WTC11 (cell line): ENCODE data around the gene ARV1.

Experiments
- ATF1 ChIP-seq: sonication (generic); formaldehyde crosslinking; IDR thresholded peaks from 2 replicates; pipeline ENCODE4 v1.8.1; 2023; ENCODE audit warnings: mild to moderate bottlenecking, moderate library complexity, missing genetic modification reagents
- CREB1 ChIP-seq: sonication (generic); formaldehyde crosslinking; IDR thresholded peaks from 2 replicates; pipeline ENCODE4 v1.8.0; 2023; ENCODE audit warnings: mild to moderate bottlenecking, missing genetic modification reagents
- CREM ChIP-seq: sonication (generic); formaldehyde crosslinking; IDR thresholded peaks from 2 replicates; pipeline ENCODE4 v1.8.1; 2022; ENCODE audit warnings: mild to moderate bottlenecking, missing genetic modification reagents, moderate library complexity
- NFYB ChIP-seq: sonication (generic); formaldehyde crosslinking; conservative IDR thresholded peaks from 2 replicates; pipeline ENCODE4 v1.8.0; 2022; ENCODE audit warnings: low read depth, missing genetic modification reagents
- NR3C1 ChIP-seq: sonication (generic); formaldehyde crosslinking; conservative IDR thresholded peaks from 2 replicates; pipeline ENCODE4 v1.8.1; 2023; ENCODE audit warnings: low read depth, mild to moderate bottlenecking, missing genetic modification reagents
- PRRX2 ChIP-seq: fragments of 250-450 bp; sonication (Bioruptor Pico); IDR thresholded peaks from 2 replicates; pipeline ENCODE4 v1.8.0; 2021; ENCODE audit warnings: mild to moderate bottlenecking
- ZNF263 ChIP-seq: sonication (generic); formaldehyde crosslinking; IDR thresholded peaks from 2 replicates; pipeline ENCODE4 v1.8.1; 2022; ENCODE audit warnings: low read depth, mild to moderate bottlenecking, moderate library complexity, missing genetic modification reagents
- ZNF396 ChIP-seq: fragments of 250-450 bp; sonication (Bioruptor Pico); IDR thresholded peaks from 2 replicates; pipeline ENCODE4 v1.8.0; 2021; ENCODE audit warnings: mild to moderate bottlenecking, moderate library complexity, borderline replicate concordance
- ZNF416 ChIP-seq: fragments of 250-450 bp; sonication (Bioruptor Pico); IDR thresholded peaks from 2 replicates; pipeline ENCODE4 v1.9.0; 2021; ENCODE audit warnings: mild to moderate bottlenecking, inconsistent platforms
- TF ChIP-seq, protein P1 (sequence below): sonication (generic); formaldehyde crosslinking; IDR thresholded peaks from 2 replicates; pipeline ENCODE4 v1.8.1; 2023; ENCODE audit warnings: mild to moderate bottlenecking, missing genetic modification reagents, moderate library complexity
- TF ChIP-seq, protein P2 (sequence below): fragments of 200-600 bp; IDR thresholded peaks from 2 replicates; pipeline ENCODE4 v1.8.0; 2022; ENCODE audit warnings: antibody characterized with exemption
- TF ChIP-seq, protein P3 (sequence below): sonication (generic); formaldehyde crosslinking; IDR thresholded peaks from 2 replicates; pipeline ENCODE4 v1.8.0; 2022; ENCODE audit warnings: mild to moderate bottlenecking, missing genetic modification reagents
- TF ChIP-seq, protein P4 (sequence below): sonication (generic); formaldehyde crosslinking; IDR thresholded peaks from 2 replicates; pipeline ENCODE4 v1.8.0; 2023; ENCODE audit warnings: missing genetic modification reagents, mild to moderate bottlenecking, borderline replicate concordance

DNA sequence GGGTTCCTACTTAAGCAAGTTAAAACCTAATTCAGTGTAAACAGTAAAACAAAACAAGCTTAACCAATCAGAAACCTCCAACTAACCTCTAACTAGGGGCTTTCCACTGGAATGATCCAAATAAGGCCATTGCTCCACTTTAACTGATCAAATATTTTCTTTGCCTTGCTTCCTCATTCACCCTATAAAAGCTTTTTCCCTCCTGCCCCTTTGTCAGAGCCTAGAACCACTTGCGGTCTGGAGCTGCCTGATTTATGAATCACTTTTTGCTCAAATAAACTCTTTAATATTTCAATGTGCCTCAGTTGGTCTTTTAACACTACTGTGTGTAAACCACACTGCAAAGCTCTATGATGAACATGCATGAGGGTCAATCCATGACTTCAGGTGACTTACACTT, 65.7 kb downstream of the ARV1 start:
- TF ChIP-seq, protein P1, sequence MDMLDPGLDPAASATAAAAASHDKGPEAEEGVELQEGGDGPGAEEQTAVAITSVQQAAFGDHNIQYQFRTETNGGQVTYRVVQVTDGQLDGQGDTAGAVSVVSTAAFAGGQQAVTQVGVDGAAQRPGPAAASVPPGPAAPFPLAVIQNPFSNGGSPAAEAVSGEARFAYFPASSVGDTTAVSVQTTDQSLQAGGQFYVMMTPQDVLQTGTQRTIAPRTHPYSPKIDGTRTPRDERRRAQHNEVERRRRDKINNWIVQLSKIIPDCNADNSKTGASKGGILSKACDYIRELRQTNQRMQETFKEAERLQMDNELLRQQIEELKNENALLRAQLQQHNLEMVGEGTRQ (CRISPR knock-in tag), result no peak
- TF ChIP-seq CREM (CRISPR knock-in tag), result no peak
- TF ChIP-seq, protein P2, sequence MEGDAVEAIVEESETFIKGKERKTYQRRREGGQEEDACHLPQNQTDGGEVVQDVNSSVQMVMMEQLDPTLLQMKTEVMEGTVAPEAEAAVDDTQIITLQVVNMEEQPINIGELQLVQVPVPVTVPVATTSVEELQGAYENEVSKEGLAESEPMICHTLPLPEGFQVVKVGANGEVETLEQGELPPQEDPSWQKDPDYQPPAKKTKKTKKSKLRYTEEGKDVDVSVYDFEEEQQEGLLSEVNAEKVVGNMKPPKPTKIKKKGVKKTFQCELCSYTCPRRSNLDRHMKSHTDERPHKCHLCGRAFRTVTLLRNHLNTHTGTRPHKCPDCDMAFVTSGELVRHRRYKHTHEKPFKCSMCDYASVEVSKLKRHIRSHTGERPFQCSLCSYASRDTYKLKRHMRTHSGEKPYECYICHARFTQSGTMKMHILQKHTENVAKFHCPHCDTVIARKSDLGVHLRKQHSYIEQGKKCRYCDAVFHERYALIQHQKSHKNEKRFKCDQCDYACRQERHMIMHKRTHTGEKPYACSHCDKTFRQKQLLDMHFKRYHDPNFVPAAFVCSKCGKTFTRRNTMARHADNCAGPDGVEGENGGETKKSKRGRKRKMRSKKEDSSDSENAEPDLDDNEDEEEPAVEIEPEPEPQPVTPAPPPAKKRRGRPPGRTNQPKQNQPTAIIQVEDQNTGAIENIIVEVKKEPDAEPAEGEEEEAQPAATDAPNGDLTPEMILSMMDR, result no peak
- TF ChIP-seq, protein P3, sequence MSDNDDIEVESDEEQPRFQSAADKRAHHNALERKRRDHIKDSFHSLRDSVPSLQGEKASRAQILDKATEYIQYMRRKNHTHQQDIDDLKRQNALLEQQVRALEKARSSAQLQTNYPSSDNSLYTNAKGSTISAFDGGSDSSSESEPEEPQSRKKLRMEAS (CRISPR knock-in tag), result no peak
- TF ChIP-seq, protein P4, sequence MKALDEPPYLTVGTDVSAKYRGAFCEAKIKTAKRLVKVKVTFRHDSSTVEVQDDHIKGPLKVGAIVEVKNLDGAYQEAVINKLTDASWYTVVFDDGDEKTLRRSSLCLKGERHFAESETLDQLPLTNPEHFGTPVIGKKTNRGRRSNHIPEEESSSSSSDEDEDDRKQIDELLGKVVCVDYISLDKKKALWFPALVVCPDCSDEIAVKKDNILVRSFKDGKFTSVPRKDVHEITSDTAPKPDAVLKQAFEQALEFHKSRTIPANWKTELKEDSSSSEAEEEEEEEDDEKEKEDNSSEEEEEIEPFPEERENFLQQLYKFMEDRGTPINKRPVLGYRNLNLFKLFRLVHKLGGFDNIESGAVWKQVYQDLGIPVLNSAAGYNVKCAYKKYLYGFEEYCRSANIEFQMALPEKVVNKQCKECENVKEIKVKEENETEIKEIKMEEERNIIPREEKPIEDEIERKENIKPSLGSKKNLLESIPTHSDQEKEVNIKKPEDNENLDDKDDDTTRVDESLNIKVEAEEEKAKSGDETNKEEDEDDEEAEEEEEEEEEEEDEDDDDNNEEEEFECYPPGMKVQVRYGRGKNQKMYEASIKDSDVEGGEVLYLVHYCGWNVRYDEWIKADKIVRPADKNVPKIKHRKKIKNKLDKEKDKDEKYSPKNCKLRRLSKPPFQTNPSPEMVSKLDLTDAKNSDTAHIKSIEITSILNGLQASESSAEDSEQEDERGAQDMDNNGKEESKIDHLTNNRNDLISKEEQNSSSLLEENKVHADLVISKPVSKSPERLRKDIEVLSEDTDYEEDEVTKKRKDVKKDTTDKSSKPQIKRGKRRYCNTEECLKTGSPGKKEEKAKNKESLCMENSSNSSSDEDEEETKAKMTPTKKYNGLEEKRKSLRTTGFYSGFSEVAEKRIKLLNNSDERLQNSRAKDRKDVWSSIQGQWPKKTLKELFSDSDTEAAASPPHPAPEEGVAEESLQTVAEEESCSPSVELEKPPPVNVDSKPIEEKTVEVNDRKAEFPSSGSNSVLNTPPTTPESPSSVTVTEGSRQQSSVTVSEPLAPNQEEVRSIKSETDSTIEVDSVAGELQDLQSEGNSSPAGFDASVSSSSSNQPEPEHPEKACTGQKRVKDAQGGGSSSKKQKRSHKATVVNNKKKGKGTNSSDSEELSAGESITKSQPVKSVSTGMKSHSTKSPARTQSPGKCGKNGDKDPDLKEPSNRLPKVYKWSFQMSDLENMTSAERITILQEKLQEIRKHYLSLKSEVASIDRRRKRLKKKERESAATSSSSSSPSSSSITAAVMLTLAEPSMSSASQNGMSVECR (CRISPR knock-in tag), result no peak
- TF ChIP-seq ZNF416 (CRISPR knock-in tag), result no peak
- no peak for TF ChIP-seq NR3C1 (CRISPR knock-in tag)
- TF ChIP-seq PRRX2 (CRISPR knock-in tag), result no peak
- TF ChIP-seq CREB1, result no peak
- no peak for TF ChIP-seq ATF1 (CRISPR knock-in tag)
- no peak for TF ChIP-seq NFYB (CRISPR knock-in tag)
- TF ChIP-seq ZNF396 (CRISPR knock-in tag), result no peak
- no peak for TF ChIP-seq ZNF263 (CRISPR knock-in tag)
